ENCODE results near the gene CRTC1. TPM values are rescaled to one million over a fixed set of nuclear protein-coding genes. Genes with fewer than 3 reads are reported as not detected.
"Not testable (repeated sequence)": the region's sequence is repeated elsewhere in the genome, so short reads cannot be mapped to it uniquely, and the experiment has no call there.

The CRTC1 gene
- total and polyA plus RNA-seq, 2 experiments from 2014 or later: 2.5 to 4.8 TPM

DNA sequence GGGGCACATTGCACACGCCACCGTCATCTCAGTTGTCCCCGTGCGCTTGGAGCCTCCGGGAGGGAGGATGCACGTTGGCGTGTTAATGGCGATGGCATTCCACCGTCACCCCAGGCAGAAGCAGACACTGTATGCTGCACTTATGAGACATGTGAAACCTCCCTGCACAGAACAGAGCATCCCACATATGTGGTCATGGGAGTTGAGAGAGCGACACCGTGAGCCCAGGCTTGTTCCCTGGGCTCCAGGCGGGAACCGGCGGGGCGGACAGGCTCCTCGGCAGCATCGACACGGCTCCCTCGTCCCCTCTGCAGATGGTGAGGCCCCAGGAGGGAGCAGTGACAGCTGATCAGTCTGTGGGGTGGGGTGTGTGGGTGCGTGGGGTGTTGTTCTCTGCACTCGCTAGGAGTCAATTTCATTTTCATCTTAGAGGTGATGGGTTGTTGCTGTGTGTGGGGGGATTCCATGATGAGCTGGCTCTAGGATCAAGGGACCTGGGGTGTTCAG is 40.4 kb downstream of the CRTC1 start:
- Histone ChIP-seq H2AFZ (no peak overlapping the region), H3K4me3 (no peak overlapping the region), H3K4me1 (ENCODE audit: insufficient read depth) (no peaks in the 10 kb centered on the region), H3K9me3 (ENCODE audit: low read depth) (no peaks in the 10 kb centered on the region), H3K4me2 (no peak overlapping the region), H3K27ac (no peak overlapping the region), H3K36me3 (replicated peaks; ENCODE audit: insufficient read depth, low read depth) (no peaks in the 10 kb centered on the region), H3K9me2 (replicated peaks; ENCODE audit: insufficient read depth) (no peaks in the 10 kb centered on the region), H3K27me3 (no peaks in the 10 kb centered on the region), H3K79me2 (peaks cover 28% of the 10 kb centered on the region), H4K20me1 (ENCODE audit: insufficient read depth, poor library complexity, severe bottlenecking) (peaks cover 6% of the 10 kb centered on the region)
- no peak for DNase-seq (ENCODE audit: low spot score)
- no peak for TF ChIP-seq EZH2 (IDR thresholded peaks at IDR 0.05; ENCODE audit: borderline replicate concordance)
- TF ChIP-seq, protein P1, sequence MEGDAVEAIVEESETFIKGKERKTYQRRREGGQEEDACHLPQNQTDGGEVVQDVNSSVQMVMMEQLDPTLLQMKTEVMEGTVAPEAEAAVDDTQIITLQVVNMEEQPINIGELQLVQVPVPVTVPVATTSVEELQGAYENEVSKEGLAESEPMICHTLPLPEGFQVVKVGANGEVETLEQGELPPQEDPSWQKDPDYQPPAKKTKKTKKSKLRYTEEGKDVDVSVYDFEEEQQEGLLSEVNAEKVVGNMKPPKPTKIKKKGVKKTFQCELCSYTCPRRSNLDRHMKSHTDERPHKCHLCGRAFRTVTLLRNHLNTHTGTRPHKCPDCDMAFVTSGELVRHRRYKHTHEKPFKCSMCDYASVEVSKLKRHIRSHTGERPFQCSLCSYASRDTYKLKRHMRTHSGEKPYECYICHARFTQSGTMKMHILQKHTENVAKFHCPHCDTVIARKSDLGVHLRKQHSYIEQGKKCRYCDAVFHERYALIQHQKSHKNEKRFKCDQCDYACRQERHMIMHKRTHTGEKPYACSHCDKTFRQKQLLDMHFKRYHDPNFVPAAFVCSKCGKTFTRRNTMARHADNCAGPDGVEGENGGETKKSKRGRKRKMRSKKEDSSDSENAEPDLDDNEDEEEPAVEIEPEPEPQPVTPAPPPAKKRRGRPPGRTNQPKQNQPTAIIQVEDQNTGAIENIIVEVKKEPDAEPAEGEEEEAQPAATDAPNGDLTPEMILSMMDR (IDR thresholded peaks at IDR 0.05; ENCODE audit: poor library complexity): no peak
- TF ChIP-seq EZH2phosphoT487 (IDR thresholded peaks at IDR 0.05; ENCODE audit: low read depth, severe bottlenecking, unreplicated experiment): no peak
- WGBS (ENCODE audit: low lambda C conversion rate, missing lambda C conversion rate): 93% methylated on average over 21 of the region's 21 CpGs

- Histone ChIP-seq H3K9me3 (ENCODE audit: low read depth) (no peaks in the 10 kb centered on the region), H4K20me1 (ENCODE audit: insufficient read depth, poor library complexity, severe bottlenecking) (peaks cover 6% of the 10 kb centered on the region), H2AFZ (no peak overlapping the region), H3K27ac (no peak overlapping the region), H3K36me3 (replicated peaks; ENCODE audit: insufficient read depth, low read depth) (no peaks in the 10 kb centered on the region), H3K4me1 (ENCODE audit: insufficient read depth) (peaks cover 1% of the 10 kb centered on the region), H3K4me3 (no peak overlapping the region), H3K27me3 (no peaks in the 10 kb centered on the region), H3K79me2 (peaks cover 28% of the 10 kb centered on the region), H3K4me2 (no peak overlapping the region), H3K9me2 (replicated peaks; ENCODE audit: insufficient read depth) (no peaks in the 10 kb centered on the region)
- 93% methylated on average over 30 of the region's 30 CpGs for WGBS (ENCODE audit: low lambda C conversion rate, missing lambda C conversion rate)
- TF ChIP-seq, protein P1 (IDR thresholded peaks at IDR 0.05; ENCODE audit: poor library complexity): no peak
- TF ChIP-seq EZH2 (IDR thresholded peaks at IDR 0.05; ENCODE audit: borderline replicate concordance) (no peak), EZH2phosphoT487 (IDR thresholded peaks at IDR 0.05; ENCODE audit: low read depth, severe bottlenecking, unreplicated experiment) (no peak)
- no peak for DNase-seq (ENCODE audit: low spot score)
Measured at GRCh38 chr19:18725841-18726770, 42.6 kb downstream of the CRTC1 start.

DNA sequence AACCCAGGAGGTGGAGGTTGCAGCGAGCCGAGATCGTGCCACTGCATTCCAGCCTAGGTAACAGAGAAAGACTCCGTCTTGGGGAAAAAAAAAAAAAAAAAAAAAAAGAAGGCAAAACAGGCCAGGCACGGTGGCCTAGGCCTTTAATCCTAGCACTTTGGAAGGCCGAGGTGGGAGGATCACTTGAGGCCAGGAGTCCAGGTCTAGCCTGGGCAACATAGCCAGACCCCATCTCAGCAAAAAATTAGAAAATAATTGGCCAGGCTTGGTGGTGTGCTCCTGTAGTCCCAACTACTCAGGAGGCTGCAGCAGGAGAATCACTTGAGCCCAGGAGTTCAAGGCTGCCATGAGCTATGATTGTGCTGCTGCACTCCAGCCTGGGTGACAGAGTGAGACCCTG is 43.4 kb downstream of the CRTC1 start:
- H3K27me3 ChIP-seq: no peaks in the 10 kb centered on the region
- DNase-seq (ENCODE audit: low spot score): no peak
- WGBS (ENCODE audit: low lambda C conversion rate, missing lambda C conversion rate): 84% methylated on average over 6 of the region's 6 CpGs
- no peak overlapping the region for H2AFZ ChIP-seq
- H3K79me2 ChIP-seq: peaks cover 27% of the 10 kb centered on the region
- H3K4me1 ChIP-seq (ENCODE audit: insufficient read depth): peaks cover 8% of the 10 kb centered on the region
- H3K9me2 ChIP-seq (replicated peaks; ENCODE audit: insufficient read depth): no peaks in the 10 kb centered on the region
- no peaks in the 10 kb centered on the region for H3K36me3 ChIP-seq (replicated peaks; ENCODE audit: insufficient read depth, low read depth)
- no peak overlapping the region for H3K4me3 ChIP-seq
- H3K9me3 ChIP-seq (ENCODE audit: low read depth): no peaks in the 10 kb centered on the region
- no peak overlapping the region for H3K27ac ChIP-seq
- no peak overlapping the region for H3K4me2 ChIP-seq
- peaks cover 6% of the 10 kb centered on the region for H4K20me1 ChIP-seq (ENCODE audit: insufficient read depth, poor library complexity, severe bottlenecking)
- TF ChIP-seq, protein P1 (IDR thresholded peaks at IDR 0.05; ENCODE audit: poor library complexity): no peak
- TF ChIP-seq EZH2 (IDR thresholded peaks at IDR 0.05; ENCODE audit: borderline replicate concordance) (no peak), EZH2phosphoT487 (IDR thresholded peaks at IDR 0.05; ENCODE audit: low read depth, severe bottlenecking, unreplicated experiment) (no peak)

DNA sequence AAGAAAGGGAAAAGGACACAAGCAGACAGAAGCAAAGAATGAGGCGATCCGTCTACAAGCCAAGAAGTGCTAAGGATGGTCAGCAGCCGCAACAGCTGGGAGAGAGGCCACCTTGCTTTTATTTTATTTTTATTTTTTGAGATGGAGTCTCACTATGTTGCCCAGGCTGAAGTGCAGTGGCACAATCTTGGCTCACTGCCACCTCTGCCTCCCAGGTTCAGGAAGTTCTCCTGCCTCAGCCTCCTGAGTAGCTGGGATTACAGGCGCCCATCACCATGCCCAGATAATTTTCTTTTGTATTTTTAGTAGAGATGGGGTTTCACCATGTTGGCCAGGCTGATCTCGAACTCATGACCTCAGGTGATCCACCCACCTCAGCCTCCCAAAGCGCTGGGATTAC is 44.1 kb downstream of the CRTC1 start:
- H3K4me2 ChIP-seq; H3K4me3 ChIP-seq; H2AFZ ChIP-seq; DNase-seq (ENCODE audit: low spot score); H3K27ac ChIP-seq; H4K20me1 ChIP-seq (ENCODE audit: insufficient read depth, poor library complexity, severe bottlenecking); H3K36me3 ChIP-seq (replicated peaks; ENCODE audit: insufficient read depth, low read depth); H3K9me2 ChIP-seq (replicated peaks; ENCODE audit: insufficient read depth); H3K9me3 ChIP-seq (ENCODE audit: low read depth); H3K27me3 ChIP-seq: not testable (repeated sequence)
- Histone ChIP-seq H3K79me2 (peaks cover 28% of the 10 kb centered on the region), H3K4me1 (ENCODE audit: insufficient read depth) (peaks cover 16% of the 10 kb centered on the region)
- WGBS (ENCODE audit: low lambda C conversion rate, missing lambda C conversion rate): over 99% methylated on average over 6 of the region's 6 CpGs
